Bronchial epithelial cell (primary cell): ENCODE measurements around the gene SCAF4. TPM values are rescaled to one million over a fixed set of nuclear protein-coding genes. Genes with fewer than 3 reads are reported as not detected.
"Not testable (repeated sequence)": the region's sequence is repeated elsewhere in the genome, so short reads cannot be mapped to it uniquely, and the experiment has no call there.

Experiments used
- DNase-seq: peaks from one replicate; pipeline ENCODE4 v3.0.0-alpha.2; 2010; ENCODE audit warnings: low read depth
- FAIRE-seq: peaks from 2 replicates; lab custom pipeline; 2011; peaks lifted over from hg19 to GRCh38; lab: Jason Lieb, UNC
- H3K27me3 ChIP-seq: 2 replicates; pipeline ENCODE4 v1.5.1; 2011; ENCODE audit warnings: low read length; ENCODE audit not compliant: control insufficient read depth, insufficient read depth
- H3K36me3 ChIP-seq: 2 replicates; pipeline ENCODE4 v1.5.1; 2011; ENCODE audit warnings: low read length; ENCODE audit not compliant: control insufficient read depth, insufficient read depth
- H3K4me3 ChIP-seq: 2 replicates; pipeline ENCODE4 v1.5.1; 2011; ENCODE audit warnings: mild to moderate bottlenecking, low read depth, low read length, control low read depth
- CTCF ChIP-seq: IDR thresholded peaks from 2 replicates; pipeline ENCODE4 v1.5.1; 2011; ENCODE audit warnings: mild to moderate bottlenecking, moderate library complexity, low read length, control low read depth, inconsistent platforms; ENCODE audit not compliant: insufficient read depth, severe bottlenecking
- total RNA-seq: library from RNA; depleted of rRNA; stranded (reverse); fragments of >200 nt; gene quantifications from 2 replicates; pipeline ENCODE4 v1.2.1, GENCODE V29; 2014

SCAF4 gene
- total RNA-seq, 1 donor from 2014 or later, result 2.9 TPM

- Histone ChIP-seq H3K4me3 (no peak overlapping the region), H3K36me3 (peaks cover 8% of the 10 kb centered on the region), H3K27me3 (no peaks in the 10 kb centered on the region)
- DNase-seq, result peak; percentile 83
- no peak for TF ChIP-seq CTCF
- FAIRE-seq, result no peak
Observed at GRCh38 chr21:31667639-31668038, 64.3 kb downstream of the SCAF4 start.

GRCh38 chr21:31667132-31667531 lies 64.8 kb downstream of the SCAF4 start:
- no peak for FAIRE-seq

DNA sequence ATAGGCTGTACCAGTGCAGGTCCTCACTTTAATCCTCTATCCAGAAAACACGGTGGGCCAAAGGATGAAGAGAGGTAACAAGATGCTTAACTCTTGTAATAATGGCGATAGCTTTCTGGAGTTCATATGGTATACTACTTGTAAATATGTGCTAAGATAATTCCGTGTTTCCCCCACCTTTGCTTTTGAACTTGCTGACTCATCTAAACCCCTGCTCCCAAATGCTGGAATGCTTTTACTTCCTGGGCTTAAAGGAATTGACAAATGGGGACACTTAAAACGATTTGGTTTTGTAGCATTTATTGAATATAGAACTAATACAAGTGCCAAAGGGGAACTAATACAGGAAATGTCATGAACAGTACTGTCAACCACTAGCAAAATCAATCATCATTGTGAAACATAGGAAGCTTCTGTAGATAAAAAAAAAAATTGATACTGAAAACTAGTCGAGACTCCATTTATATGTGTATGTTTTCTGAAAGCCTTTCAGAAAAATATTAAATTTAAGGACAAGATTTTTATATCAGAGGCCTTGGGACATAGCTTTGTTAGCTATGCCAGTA lies 65.4 kb downstream of the SCAF4 start:
- FAIRE-seq (no peak), DNase-seq (no peak)
- Histone ChIP-seq H3K4me3 (no peak overlapping the region), H3K36me3 (peaks cover 6% of the 10 kb centered on the region), H3K27me3 (no peaks in the 10 kb centered on the region)
- no peak for TF ChIP-seq CTCF

More at GRCh38 chr21:31667132-31667531, 64.8 kb downstream of the SCAF4 start:
- no peak for TF ChIP-seq CTCF
- H3K36me3 ChIP-seq, result peaks cover 8% of the 10 kb centered on the region
- peak; percentile 12 for DNase-seq
- no peaks in the 10 kb centered on the region for H3K27me3 ChIP-seq
- H3K4me3 ChIP-seq, result no peak overlapping the region

DNA sequence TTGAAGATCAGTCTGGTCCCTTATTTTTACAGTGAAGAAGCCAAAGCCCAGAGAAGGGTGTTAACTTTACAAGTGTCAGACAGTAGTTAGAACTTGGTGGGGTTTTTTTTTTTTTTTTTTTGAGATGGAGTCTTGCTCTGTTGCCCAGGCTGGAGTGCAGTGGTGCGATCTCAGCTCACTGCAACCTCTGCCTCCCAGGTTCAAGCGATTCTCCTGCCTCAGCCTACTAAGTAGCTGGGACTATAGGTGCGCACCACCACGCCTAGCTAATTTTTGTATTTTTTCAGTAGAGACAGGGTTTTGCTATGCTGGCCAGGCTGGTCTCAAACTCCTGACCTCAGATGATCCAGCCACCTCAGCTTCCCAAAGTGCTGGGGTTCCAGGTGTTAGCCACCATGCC lies 66.0 kb downstream of the SCAF4 start:
- DNase-seq, FAIRE-seq, H3K36me3 ChIP-seq: not testable (repeated sequence)

GRCh38 chr21:31665397-31665796 lies 66.5 kb downstream of the SCAF4 start:
- DNase-seq, result no peak
- no peak for TF ChIP-seq CTCF
- no peaks in the 10 kb centered on the region for H3K27me3 ChIP-seq
- no peak for FAIRE-seq
- no peak overlapping the region for H3K4me3 ChIP-seq
- peaks cover 4% of the 10 kb centered on the region for H3K36me3 ChIP-seq

More for the DNA sequence above, 66.0 kb downstream of the SCAF4 start:
- H3K4me3 ChIP-seq, H3K27me3 ChIP-seq: not testable (repeated sequence)

DNA sequence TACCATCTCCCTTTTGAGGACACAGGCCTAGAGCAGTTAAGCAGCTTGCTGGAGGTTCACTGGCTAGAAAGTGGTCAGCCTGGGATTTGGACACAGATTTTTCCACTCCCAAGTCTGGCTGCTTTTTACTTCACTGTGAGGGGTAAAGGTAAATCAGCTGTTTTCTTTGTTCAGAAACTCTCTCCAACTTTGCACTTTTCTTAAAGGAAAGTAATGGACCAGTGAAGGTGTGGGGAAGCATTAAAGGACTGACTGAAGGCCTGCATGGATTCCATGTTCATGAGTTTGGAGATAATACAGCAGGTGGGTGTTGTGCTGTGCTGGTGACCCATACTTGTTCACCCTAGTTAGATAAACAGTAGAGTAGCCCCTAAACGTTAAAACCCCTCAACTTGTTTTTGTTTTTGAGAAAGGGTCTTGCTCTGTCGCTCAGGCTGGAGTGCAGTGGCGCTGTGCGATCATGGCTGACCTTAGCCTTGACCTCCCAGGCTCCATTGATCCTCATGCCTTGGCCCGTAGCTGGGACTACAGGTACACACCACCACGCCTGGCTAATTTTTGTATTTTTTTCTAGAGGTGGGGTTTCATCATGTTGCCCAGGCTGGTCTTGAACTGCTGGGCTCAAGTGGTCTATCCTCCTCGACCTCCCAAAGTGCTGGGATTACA lies 68.2 kb downstream of the SCAF4 start:
- H3K4me3 ChIP-seq, result no peak overlapping the region
- DNase-seq, result no peak
- H3K36me3 ChIP-seq, result peaks cover 4% of the 10 kb centered on the region
- H3K27me3 ChIP-seq, result no peaks in the 10 kb centered on the region
- TF ChIP-seq CTCF, result no peak
- FAIRE-seq, result no peak
